Activated T-helper 1 cell treated with anti-CD3 and anti-CD28 coated beads, Interleukin-2, amount 50 U/mL, for 16 hours (primary cell): ENCODE measurements around the gene HSD17B2.
"Not testable (repeated sequence)": the region's sequence is repeated elsewhere in the genome, so short reads cannot be mapped to it uniquely, and the experiment has no call there.

Experiments used
- DNase-seq, 2 donors: peaks; one replicate each; pipeline ENCODE4 v3.0.0-alpha.2; 2020; ENCODE audit warnings: low read depth in 1 of 2, low spot score in 1 of 2

Gene HSD17B2

DNA sequence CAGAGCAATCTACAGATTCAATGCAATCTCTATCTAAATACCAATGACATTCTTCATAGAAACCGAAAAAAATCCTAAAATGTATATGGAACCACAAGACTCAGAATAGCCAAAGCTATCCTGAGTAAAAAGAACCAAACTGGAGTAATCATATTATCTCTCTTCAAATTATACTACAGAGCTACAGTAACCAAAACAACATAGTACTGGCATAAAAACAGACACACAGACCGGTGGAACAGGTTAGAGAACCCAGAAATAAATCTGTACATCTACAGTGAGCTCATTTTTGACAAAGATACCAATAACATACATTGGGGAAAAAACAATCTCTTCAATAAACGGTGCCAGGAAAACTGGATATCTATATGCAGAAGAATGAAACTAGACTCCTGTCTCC lies 89.6 kb downstream of the HSD17B2 start:
- DNase-seq: no peak

DNA sequence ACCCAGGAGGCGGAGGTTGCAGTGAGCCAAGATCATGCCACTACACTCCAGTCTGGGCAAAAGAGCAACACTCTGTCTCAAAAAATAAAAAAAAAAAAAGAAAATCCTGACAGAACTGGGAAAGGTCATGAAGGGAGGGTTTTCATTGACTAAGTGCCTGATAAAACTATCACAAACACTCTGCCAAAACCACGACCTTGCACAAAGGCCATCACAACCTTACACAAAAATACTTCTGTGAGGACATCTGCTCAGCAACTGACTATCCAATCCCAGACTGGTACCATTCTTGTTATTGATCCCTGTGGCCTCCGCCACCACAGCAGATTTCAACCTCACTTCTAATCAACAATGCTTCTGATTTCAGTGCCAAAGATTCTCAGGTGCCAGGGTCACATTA lies 94.8 kb downstream of the HSD17B2 start:
- DNase-seq: no peak

DNA sequence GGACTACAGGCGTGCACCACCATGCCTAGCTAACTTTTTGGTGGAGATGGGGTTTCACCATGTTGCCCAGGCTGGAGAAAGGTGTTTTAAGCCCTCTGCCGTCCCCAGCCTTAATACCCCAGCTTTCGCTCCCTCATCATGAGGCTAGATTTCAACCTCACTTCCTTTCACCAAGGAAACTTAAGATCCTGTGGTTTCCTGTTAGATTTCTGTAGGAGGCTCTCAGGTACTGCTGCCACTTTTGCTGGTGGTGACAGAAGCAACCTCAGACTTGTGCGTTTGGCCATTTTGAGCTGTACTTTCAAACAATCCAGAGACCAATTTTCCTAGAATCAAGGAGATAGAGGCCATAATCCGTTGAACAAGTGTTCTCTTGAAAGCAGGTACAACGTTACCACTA lies 98.7 kb downstream of the HSD17B2 start:
- no peak for DNase-seq

DNA sequence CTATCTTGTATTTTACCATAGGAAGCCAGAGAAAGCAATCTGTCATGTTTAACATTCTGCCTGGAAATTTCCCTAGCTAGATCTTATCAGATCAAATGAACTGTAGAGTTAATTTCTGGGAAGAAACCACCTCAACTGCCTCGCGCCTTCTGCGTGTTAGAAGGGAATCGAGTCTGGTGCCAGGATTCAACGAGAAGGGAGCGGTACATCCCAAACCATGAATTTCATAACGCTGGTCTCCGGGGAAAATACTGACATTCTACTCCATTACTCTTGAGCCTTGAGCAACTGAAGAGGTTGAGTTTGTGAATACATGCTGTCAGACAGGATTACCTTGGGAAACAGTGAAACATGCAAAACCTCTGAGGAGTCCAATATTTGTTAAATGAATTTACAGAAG lies 99.8 kb downstream of the HSD17B2 start:
- no peak for DNase-seq

DNA sequence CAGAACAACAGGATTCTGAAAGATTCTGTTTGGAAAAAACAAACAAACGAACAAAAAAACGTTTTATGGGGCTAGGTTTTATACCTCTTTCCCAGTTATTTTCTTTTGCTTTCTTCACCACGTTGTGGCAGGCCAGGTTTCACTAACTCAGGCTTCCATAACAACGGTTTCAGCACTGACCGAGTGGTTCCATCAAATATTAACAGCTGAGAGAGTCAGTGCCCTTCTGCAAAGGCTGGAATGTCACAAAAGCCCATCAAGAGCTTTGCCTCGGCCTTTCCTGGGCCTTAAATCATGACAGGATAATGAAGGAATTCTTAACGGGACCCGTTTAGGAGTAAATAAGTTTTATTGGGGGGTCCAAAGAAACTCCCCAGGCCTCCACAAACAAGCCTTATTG lies 100.8 kb downstream of the HSD17B2 start:
- no peak for DNase-seq

DNA sequence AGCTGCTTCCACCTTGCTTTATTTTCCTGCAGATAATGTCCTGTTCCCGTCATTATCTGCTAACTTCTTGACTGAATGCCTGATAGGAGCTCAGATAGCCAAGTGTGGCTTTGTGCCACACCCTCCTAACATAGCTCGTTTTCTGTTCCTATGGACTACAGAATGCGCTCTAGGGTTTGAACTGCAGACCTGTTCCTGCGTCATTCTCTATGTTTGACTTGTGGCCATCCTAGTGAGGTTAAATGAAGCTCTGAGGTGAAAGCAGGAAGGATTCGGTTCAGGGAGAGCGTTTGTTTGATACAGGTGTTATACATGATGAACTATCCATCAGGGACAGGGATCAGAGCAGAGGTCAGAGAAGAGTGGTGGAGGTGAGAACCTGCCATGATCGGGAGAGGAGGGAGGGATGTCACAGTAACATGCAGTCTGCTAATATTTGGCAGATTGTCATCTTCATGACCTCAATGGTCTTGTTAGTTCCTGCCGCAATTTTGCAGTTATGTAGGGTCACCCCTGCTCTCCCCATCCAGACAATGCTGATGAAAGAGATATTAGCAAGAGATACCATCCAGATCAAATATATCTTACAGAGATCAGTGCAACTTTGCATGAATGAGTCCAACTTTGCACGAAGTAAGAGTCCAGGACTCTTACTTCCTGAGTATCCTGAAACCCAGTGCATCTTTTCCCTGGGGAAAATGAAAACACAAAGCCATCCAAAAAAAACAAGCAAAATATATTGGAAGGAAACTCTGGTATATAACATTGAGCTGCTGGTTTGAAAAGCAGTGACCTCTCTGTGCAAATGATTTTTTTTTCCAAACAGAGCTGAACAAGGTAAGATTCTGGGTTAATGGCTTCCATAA lies 102.1 kb downstream of the HSD17B2 start:
- DNase-seq: no peak

DNA sequence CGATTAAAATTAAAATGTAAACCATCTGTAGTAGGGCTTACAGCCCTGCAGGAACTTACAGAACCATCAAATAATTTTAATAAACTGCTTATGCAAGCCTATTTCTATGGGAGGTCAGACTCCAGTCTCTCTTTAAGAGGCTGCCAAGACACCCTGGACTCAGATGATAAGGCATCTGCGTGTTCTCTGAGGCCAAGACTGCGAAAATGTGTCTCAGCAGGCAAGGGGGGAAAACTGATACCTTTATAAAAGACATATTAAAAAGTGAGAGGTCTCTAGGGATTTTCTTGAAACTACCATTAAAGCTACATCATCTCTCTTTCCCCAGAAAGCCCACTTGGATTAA lies 102.7 kb downstream of the HSD17B2 start:
- no peak for DNase-seq

DNA sequence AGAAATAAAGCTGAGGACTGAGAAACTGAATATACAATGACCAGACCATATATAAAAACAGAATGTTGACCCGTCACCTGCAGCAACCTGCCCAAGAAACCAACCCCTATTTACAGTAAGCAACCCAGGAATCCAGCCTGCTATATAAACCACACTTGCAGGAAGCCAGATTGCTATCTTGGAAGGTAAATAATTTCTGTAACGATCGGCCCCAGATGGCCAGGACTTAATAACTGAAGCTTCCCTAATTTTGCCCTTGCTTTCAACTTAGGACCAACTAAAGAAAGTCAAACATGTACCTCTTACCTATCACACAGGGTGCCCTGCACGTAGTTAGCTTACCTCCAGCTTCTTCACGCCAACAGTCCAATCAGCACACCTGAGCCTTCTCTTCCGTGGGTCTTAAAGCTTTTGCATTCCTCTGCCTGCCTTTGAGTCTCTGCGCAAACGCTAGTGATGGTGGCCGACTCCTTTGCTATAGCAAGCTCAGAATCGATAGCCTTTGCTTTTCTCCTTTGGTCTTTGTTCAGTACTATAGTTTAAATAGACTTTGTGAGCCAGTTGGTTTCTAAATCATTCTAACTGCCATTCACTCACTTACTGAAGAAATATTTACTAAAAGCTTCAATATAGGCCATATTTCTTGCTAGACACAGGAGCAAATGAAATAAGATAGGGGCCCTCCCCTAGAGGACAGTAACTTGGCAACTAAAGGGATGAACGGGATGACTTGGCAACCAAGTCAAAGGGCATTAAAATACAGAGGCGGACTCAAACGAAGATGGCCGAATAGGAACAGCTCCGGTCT lies 103.6 kb downstream of the HSD17B2 start:
- no peak for DNase-seq

DNA sequence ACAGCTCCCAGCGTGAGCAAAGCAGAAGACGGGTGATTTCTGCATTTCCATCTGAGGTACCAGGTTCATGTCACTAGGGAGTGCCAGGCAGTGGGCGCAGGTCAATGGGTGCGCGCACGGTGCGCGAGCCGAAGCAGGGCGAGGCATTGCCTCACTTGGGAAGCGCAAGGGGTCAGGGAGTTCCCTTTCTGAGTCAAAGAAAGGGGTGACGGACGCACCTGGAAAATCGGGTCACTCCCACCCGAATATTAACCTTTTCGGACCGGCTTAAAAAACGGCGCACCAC lies 104.2 kb downstream of the HSD17B2 start:
- DNase-seq: not testable (repeated sequence)

DNA sequence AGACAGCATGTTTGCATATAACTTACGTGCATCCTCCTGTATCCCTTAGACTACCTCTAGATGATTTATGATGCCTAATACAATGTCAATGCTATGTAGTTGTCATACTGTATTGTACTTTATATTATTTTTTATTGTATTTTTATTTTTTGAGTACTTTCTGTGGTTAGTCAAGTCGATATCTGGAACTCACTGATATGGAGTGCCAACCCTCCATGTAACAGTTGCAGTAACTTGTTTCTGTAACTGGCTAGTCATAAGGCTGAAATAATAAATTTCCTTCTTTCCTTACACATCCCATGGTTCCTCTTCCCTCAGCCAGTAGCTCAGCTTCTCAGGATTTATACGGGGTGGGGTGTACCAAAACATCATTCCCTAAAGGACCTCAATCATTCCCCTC lies 111.5 kb downstream of the HSD17B2 start:
- no peak for DNase-seq

DNA sequence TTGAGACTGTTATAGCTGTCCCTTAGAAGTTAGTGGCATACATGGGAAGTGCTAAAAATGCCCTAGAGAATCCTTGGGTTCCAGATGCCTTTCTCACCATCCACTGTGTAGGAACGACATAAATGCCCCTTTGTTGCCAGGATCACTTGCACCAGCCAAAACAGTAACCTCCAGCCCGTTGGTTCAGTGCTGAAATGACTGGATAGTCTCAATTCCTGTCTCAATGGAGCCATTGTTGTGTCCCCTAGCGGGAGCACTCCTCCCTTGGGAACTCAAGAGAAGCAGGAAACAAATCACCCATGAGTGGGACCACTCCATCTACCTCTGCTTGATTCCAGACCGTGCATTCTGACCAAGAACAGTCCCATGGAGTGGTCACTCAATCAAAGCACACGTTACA lies 111.9 kb downstream of the HSD17B2 start:
- no peak for DNase-seq

DNA sequence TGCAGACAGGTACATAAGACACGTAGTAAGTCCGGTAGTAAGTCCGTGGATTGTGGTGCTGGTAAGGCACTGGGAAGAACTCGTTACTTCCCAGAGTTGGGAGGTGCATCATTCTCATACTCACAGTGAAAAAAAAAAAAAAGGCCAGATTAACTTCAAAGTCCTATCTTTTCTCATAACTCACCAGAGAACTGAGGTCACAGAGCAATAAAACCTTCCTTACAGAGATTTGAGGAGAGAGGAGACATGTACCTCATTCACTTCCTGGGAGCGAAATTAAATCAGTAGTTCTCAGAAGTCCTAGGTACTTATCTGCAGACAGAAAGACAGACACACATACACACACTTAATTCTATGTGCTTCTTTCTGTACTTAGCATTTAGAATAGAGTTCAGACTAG lies 112.5 kb downstream of the HSD17B2 start:
- DNase-seq: no peak
